Renal cortical epithelial cell (primary cell): ENCODE data around the gene WNT9A. TPM values are rescaled to one million over a fixed set of nuclear protein-coding genes. Genes with fewer than 3 reads are reported as not detected.
"Not testable (repeated sequence)": the region's sequence is repeated elsewhere in the genome, so short reads cannot be mapped to it uniquely, and the experiment has no call there.

ENCODE experiments used
- DNase-seq: peaks from one replicate; pipeline ENCODE4 v3.0.0-alpha.2; 2011; ENCODE audit warnings: low read depth
- total RNA-seq: library from RNA; depleted of rRNA; stranded (reverse); fragments of >200 nt; gene quantifications from 2 replicates; pipeline ENCODE4 v1.2.3, GENCODE V29; 2014

The WNT9A gene
- total RNA-seq, 1 donor from 2014 or later = 0.89 TPM

- no peak for DNase-seq
Observed at GRCh38 chr1:227910511-227911153, 37.1 kb downstream of the WNT9A start.

- DNase-seq = not testable (repeated sequence)
Observed at GRCh38 chr1:227909923-227910328, 37.8 kb downstream of the WNT9A start.

GRCh38 chr1:227909188-227909587 is 38.5 kb downstream of the WNT9A start:
- DNase-seq = no peak

DNA sequence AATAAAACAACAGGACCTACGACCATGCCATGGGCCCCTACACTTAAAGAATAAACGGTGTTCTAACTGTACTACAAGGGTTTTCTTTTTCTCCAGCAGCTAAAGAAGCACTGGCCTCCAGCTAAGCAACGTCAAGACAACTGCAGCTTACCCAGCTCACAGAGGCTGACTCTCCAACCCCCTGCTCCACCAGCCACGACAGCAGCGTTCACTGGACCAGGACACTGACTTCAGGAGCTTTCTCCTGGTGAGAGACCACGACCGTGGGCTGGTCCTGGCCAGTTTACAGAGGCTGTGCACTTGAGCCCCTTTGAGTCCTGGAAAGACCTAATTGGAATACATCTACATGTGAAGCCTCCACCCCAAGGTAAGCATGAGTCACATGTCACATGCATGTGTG is 39.4 kb downstream of the WNT9A start:
- DNase-seq = no peak

GRCh38 chr1:227907439-227908015 is 40.2 kb downstream of the WNT9A start:
- DNase-seq = no peak

DNA sequence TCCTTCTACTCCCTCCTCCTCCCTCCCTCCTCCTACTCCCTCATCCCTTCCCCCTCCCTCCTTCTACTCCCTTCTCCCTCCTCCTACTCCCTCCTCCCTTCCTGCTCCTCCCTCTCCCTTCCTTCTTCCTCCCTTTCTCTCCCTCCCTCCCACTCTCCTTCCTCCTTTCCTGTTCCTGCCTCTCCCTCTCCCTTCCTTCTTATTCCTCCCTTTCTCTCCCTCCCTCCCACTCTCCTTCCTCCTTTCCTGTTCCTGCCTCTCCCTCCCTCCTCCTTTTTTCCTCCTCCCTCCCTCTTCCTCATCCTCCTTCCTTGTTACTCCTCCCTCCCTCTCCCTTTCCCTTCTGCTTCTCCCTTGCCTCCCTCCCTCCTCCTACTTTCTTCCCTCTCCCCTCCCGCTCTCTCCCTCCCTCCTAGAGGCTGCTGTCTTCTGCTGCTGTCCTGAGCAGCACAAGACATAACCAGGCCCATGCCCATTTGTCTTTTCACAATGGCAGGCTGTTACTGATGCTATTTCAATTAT is 41.1 kb downstream of the WNT9A start:
- DNase-seq = no peak

DNA sequence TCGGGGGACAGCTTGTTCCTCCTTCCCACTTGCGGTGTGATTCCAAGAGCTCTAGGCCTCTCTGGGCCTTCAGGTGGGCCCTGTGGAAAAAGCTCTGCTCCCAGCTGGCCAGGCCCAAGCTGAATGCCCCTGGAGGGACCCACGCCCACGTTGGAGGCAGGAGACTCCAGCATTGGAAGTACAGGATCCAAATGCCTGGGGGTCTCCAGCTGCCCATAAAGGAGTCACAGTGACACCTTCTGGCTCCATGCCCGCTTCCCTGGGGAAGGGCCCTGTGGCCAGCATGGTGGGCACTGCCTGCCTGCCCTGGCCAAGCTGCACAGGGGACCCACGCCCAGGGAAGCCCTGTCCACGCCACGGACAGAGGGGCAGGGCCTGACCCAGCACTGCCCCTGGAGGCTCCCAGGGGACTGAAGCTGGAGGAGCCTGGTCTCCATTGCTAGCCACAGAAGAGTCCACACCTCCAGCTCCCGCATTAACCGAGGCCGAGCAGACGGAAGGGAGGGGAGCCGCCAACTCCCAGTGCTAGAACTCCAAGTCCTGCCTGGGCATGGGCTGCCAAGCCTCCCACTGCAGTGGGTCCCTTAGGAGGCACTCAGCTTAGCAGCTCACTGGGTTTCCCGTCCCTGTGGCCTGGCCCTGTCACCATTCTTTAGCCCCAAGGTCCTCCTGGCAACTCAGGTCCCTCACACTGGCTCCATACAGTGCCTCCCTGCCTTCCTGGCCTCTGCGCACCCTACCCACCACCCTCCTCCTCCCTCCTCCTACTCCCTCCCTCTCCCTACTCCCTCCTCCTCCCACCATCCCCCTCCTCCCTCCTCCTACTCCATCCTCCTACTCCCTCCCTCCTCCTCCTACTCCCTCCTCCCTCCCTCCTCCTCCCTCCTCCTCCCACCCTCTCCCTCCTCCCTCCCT is 41.9 kb downstream of the WNT9A start:
- no peak for DNase-seq

GRCh38 chr1:227904541-227905335 is 43.0 kb downstream of the WNT9A start:
- DNase-seq = no peak

- no peak for DNase-seq
Observed at GRCh38 chr1:227903614-227904501, 43.9 kb downstream of the WNT9A start.

- no peak for DNase-seq
Observed at GRCh38 chr1:227903061-227903521, 44.6 kb downstream of the WNT9A start.

DNA sequence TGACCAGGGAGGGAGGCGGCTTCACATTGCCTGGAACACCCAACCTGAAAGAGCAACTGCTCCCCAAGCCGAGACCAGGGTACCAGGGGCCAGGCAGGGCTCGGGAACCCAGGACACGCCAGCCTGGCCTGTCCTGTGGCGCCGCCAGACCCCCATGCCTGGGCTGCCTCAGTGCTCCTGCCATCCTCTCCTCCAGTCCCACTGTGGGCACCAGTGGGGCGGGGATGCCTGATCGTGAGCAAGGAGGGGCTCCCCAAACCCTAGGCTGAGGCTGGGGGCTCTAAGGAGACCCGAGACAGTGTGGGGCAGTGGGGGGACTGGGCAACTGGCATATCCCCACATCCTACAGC is 45.1 kb downstream of the WNT9A start:
- DNase-seq = no peak

DNA sequence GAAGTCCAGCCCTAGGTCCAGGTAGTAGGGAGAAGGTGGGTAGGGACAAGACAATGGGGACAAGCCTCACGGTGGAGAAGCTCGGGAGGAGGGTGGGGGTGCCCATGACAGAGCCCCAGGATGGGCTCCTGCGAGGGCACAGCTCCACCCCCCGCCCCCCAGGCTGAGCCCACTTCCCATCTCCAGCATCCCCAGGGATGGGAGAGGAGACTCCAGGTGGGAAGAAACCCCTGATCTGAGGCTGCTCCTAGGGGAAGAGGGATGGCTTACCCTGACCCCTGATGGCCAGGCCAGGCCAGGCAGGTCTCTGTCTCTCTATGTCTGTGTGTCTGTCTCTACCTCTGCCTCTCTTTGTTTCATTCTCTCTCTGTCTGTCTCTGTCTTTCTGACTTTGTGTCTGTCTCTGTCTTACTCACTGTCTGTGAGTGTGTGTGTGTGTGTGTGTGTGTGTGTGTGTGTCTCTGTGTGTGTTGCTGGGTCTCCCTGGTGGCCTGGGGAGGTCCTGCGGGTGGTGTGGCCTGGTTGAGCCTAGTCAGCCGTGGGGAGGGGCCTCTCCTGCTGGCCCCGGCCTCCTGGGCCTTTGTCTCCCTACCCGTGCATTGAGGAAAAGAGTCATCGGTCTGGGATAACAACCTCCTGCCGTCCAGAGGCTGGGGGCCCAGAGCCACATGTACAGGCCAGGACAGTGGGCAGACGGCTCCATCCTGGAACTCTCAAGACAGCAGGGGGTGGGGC is 45.7 kb downstream of the WNT9A start:
- DNase-seq = no peak

DNA sequence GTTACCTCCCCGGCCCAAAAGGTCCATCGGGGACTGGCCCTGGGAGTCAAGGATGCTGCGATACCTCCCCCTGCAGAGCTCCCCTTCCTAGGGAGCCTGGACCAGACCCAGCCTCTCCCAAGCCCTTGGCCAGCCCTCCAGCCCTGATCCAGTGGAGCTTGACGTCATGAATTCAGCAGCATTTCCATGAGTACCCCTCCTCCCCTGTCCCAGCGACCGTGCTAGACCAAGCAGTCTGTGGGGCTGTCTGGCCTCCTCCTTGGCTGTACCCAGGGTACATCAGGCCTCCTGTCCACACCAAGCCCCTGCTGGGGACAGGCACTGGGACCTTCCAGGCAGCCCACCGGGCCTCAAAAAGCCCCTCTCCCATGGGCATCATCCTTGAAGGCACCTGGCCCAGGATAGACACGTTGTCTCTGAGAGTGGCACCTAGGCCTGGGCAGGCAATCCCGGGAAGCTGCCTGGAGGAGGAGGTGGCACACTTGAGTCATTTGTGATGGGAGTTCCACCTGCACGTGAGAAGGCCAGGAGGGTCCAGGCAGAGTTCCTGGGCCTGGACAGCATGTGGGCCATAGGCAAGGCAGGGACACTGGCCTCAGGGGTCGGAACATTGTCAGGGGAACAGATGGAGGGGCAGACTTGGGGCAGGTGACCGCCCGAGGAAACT is 46.4 kb downstream of the WNT9A start:
- no peak for DNase-seq

DNA sequence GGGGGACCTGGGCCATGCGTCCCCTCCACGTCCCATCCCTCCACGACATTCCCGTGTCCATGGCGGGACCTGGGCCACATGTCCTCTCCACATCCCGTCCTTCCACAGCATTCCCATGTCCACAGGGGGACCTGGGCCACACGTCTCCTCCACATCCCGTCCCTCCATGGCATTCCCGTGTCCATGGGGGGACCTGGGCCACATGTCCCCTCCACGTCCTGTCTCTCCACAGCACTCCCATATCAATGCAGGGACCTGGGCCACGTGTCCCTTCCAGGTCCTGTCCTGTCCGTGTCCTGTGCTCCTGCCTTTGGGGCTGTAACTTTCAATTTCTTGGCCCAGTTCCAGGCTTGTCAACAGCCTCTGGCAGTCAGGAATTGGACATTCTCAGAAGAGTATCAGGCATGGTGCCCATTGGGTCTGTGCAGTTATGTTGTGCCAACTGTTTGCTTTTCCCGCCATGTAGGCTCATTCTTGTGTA is 47.1 kb downstream of the WNT9A start:
- DNase-seq = no peak

- DNase-seq = no peak
Observed at GRCh38 chr1:227899820-227900449, 47.8 kb downstream of the WNT9A start.

- DNase-seq = no peak
Observed at GRCh38 chr1:227899141-227899819, 48.5 kb downstream of the WNT9A start.

- no peak for DNase-seq
Observed at GRCh38 chr1:227898502-227899140, 49.1 kb downstream of the WNT9A start.
